Smooth muscle cell (in vitro differentiated cells): ENCODE measurements around the gene MBD5. TPM values are rescaled to one million over a fixed set of nuclear protein-coding genes. Genes with fewer than 3 reads are reported as not detected.

Experiments used
- DNase-seq: peaks from one replicate; lab custom pipeline; 2025; ENCODE audit not compliant: unreplicated experiment; lab: John Stamatoyannopoulos, UW
- H2AFZ ChIP-seq: fragments of 200-600 bp; sonication (generic); 2 replicates; pipeline ENCODE4 v1.6.0; 2016; ENCODE audit warnings: antibody characterized with exemption, low read depth, mild to moderate bottlenecking
- H3F3A ChIP-seq: fragments of 200-600 bp; sonication (generic); 2 replicates; pipeline ENCODE4 v1.6.0; 2017; ENCODE audit warnings: antibody characterized with exemption, low read depth
- H3K27ac ChIP-seq: fragments of 200-600 bp; sonication (generic); 2 replicates; pipeline ENCODE4 v1.5.1; 2016; ENCODE audit warnings: low read depth, mild to moderate bottlenecking
- H3K27me3 ChIP-seq: fragments of 200-600 bp; sonication (generic); 2 replicates; pipeline ENCODE4 v1.6.1; 2016; ENCODE audit warnings: low read depth, mild to moderate bottlenecking
- H3K36me3 ChIP-seq: fragments of 200-600 bp; sonication (generic); 2 replicates; pipeline ENCODE4 v1.5.1; 2016; ENCODE audit warnings: low read depth
- H3K4me1 ChIP-seq: fragments of 200-600 bp; sonication (generic); 2 replicates; pipeline ENCODE4 v1.5.1; 2016; ENCODE audit warnings: low read depth
- H3K4me2 ChIP-seq: fragments of 200-600 bp; sonication (generic); 2 replicates; pipeline ENCODE4 v1.6.0; 2016; ENCODE audit warnings: mild to moderate bottlenecking
- H3K4me3 ChIP-seq: fragments of 200-600 bp; sonication (generic); 2 replicates; pipeline ENCODE4 v1.5.1; 2016; ENCODE audit warnings: mild to moderate bottlenecking
- H3K79me2 ChIP-seq: fragments of 200-600 bp; sonication (generic); 2 replicates; pipeline ENCODE4 v1.6.0; 2016; ENCODE audit warnings: low read depth, mild to moderate bottlenecking
- H3K9ac ChIP-seq: fragments of 200-600 bp; sonication (generic); 2 replicates; pipeline ENCODE4 v1.6.0; 2016; ENCODE audit warnings: low read depth
- H3K9me3 ChIP-seq: fragments of 200-600 bp; sonication (generic); replicated peaks from 2 replicates; pipeline ENCODE4 v1.5.1; 2016; ENCODE audit warnings: low read depth
- H4K20me1 ChIP-seq: fragments of 200-600 bp; sonication (generic); 2 replicates; pipeline ENCODE4 v1.6.0; 2016; ENCODE audit warnings: low read depth
- WGBS: methylation state at CpG from one replicate; pipeline ENCODE4 v1.1.7; 2016; ENCODE audit warnings: low lambda C conversion rate; 5-methylcytosine and 5-hydroxymethylcytosine counted together
- polyA plus RNA-seq: library from polyadenylated mRNA; unstranded; fragments of >200 nt; fragmentation: Nextera tagmentation; extraction: Ambion mirVana; gene quantifications from 2 replicates; pipeline ENCODE4 v1.2.1, GENCODE V29; 2016
- total RNA-seq: library from RNA; depleted of rRNA; stranded (reverse); fragments of >200 nt; gene quantifications from 2 replicates; pipeline ENCODE4 v1.2.3, GENCODE V29; 2014
- TF ChIP-seq, protein P1 (sequence below): fragments of 200-600 bp; sonication (generic); IDR thresholded peaks from 2 replicates; pipeline ENCODE4 v1.5.1; 2017; ENCODE audit warnings: borderline replicate concordance, mild to moderate bottlenecking, antibody characterized with exemption; ENCODE audit not compliant: insufficient read depth, poor library complexity, severe bottlenecking

The MBD5 gene
- total and polyA plus RNA-seq, 2 experiments from 2014 or later = 25.7 to 31.2 TPM

- H4K20me1 ChIP-seq = peaks cover 43% of the 10 kb centered on the region
- DNase-seq = no peak
- H3F3A ChIP-seq = no peaks in the 10 kb centered on the region
- no peaks in the 10 kb centered on the region for H3K27me3 ChIP-seq
- H3K9me3 ChIP-seq = no peaks in the 10 kb centered on the region
- no peaks in the 10 kb centered on the region for H3K36me3 ChIP-seq
- H3K79me2 ChIP-seq = peaks cover 61% of the 10 kb centered on the region
- H3K4me1 ChIP-seq = no peaks in the 10 kb centered on the region
- TF ChIP-seq, protein P1, sequence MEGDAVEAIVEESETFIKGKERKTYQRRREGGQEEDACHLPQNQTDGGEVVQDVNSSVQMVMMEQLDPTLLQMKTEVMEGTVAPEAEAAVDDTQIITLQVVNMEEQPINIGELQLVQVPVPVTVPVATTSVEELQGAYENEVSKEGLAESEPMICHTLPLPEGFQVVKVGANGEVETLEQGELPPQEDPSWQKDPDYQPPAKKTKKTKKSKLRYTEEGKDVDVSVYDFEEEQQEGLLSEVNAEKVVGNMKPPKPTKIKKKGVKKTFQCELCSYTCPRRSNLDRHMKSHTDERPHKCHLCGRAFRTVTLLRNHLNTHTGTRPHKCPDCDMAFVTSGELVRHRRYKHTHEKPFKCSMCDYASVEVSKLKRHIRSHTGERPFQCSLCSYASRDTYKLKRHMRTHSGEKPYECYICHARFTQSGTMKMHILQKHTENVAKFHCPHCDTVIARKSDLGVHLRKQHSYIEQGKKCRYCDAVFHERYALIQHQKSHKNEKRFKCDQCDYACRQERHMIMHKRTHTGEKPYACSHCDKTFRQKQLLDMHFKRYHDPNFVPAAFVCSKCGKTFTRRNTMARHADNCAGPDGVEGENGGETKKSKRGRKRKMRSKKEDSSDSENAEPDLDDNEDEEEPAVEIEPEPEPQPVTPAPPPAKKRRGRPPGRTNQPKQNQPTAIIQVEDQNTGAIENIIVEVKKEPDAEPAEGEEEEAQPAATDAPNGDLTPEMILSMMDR = no peak
- no peak overlapping the region for H2AFZ ChIP-seq
- no peak overlapping the region for H3K4me3 ChIP-seq
- H3K9ac ChIP-seq = no peak overlapping the region
- 93% methylated on average over 1 of the region's 1 CpG for WGBS
- H3K27ac ChIP-seq = no peak overlapping the region
- no peak overlapping the region for H3K4me2 ChIP-seq
Observed at GRCh38 chr2:148058641-148059040, 37.8 kb downstream of the MBD5 start.

GRCh38 chr2:148063633-148064032 is 42.7 kb downstream of the MBD5 start:
- Histone ChIP-seq H3K27me3 (no peaks in the 10 kb centered on the region), H3K4me1 (no peaks in the 10 kb centered on the region), H2AFZ (no peak overlapping the region), H3K27ac (no peak overlapping the region), H3K4me3 (no peak overlapping the region), H3K9ac (no peak overlapping the region), H3K36me3 (no peaks in the 10 kb centered on the region), H3K79me2 (peaks cover 17% of the 10 kb centered on the region), H3F3A (no peaks in the 10 kb centered on the region), H4K20me1 (peaks cover 21% of the 10 kb centered on the region), H3K4me2 (no peak overlapping the region), H3K9me3 (no peaks in the 10 kb centered on the region)
- 94% methylated on average over 2 of the region's 2 CpGs for WGBS
- DNase-seq = no peak
- TF ChIP-seq, protein P1 = no peak

DNA sequence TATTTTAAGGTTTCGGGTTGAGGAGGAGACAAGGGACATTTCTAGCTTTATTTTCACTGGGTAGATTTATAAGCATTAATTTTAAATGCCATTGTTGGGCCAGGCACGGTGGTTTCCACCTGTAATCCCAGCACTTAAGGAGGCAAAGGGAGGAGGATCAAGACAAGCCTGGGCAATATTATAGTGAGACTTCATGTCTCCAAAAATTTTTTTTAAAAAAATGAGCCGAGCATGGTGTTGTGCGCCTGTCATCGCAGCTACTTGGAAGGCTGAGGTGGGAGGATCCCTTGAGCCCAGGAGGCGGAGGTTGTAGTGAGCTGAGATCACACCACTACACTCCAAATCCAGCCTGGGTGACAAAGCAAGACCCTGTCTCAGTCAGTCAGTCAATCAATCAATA is 45.0 kb downstream of the MBD5 start:
- DNase-seq = no peak
- H3K27ac ChIP-seq = no peak overlapping the region
- TF ChIP-seq, protein P1 = no peak
- no peaks in the 10 kb centered on the region for H3K27me3 ChIP-seq
- H3K9ac ChIP-seq = no peak overlapping the region
- 87% methylated on average over 6 of the region's 6 CpGs for WGBS
- peaks cover 25% of the 10 kb centered on the region for H4K20me1 ChIP-seq
- H3K79me2 ChIP-seq = peaks cover 5% of the 10 kb centered on the region
- no peak overlapping the region for H3K4me3 ChIP-seq
- H3F3A ChIP-seq = no peaks in the 10 kb centered on the region
- H2AFZ ChIP-seq = no peak overlapping the region
- no peaks in the 10 kb centered on the region for H3K9me3 ChIP-seq
- no peaks in the 10 kb centered on the region for H3K36me3 ChIP-seq
- H3K4me1 ChIP-seq = no peaks in the 10 kb centered on the region
- H3K4me2 ChIP-seq = no peak overlapping the region

DNA sequence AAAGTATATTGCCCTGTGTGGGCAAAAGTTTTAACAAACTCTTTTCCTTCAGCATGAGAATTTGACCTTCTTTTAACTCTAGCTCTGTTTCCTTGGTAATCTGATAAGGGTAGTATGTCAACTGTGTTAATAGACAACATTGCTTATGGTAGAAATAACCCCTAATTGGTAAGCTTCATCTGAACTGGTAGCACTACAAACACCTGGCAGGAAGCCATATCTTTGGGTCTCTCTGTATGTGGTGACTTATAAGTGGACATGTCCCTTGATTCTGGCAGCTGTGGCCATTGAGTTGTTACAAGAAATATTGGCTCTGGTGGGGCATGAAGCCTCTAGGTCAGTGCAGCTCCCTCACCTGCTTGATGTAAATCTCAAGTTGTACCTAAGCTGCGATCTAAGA is 46.9 kb downstream of the MBD5 start:
- 100% methylated on average over 1 of the region's 1 CpG for WGBS

More for the DNA sequence above, 46.9 kb downstream of the MBD5 start:
- H3K79me2 ChIP-seq = peaks cover 5% of the 10 kb centered on the region
- H3K27ac ChIP-seq = no peak overlapping the region
- peaks cover 3% of the 10 kb centered on the region for H3K36me3 ChIP-seq
- peaks cover 37% of the 10 kb centered on the region for H4K20me1 ChIP-seq
- no peak overlapping the region for H3K9ac ChIP-seq
- H3K9me3 ChIP-seq = no peaks in the 10 kb centered on the region
- H2AFZ ChIP-seq = no peak overlapping the region
- H3K4me3 ChIP-seq = no peak overlapping the region
- H3K4me2 ChIP-seq = no peak overlapping the region
- no peaks in the 10 kb centered on the region for H3K4me1 ChIP-seq
- TF ChIP-seq, protein P1 = no peak
- H3K27me3 ChIP-seq = no peaks in the 10 kb centered on the region
- DNase-seq = no peak
- no peaks in the 10 kb centered on the region for H3F3A ChIP-seq
